OCI-LY3 (cell line): ENCODE results near the gene TUBGCP3.

Experiments used
- H2AFZ ChIP-seq: fragments of 200-600, 300-600 bp; shearing (Covaris generic); 2 replicates; pipeline ENCODE4 v1.6.0; 2014; ENCODE audit warnings: antibody characterized with exemption, low read depth, low read length
- H3K27ac ChIP-seq: fragments of 200-600, 300-600 bp; sonication (generic); 2 replicates; pipeline ENCODE4 v1.5.1; 2014; ENCODE audit warnings: mild to moderate bottlenecking, low read length, moderate library complexity, mixed read lengths
- H3K27me3 ChIP-seq: fragments of 200-600, 300-600 bp; sonication (generic); 2 replicates; pipeline ENCODE4 v1.6.1; 2014; ENCODE audit warnings: low read depth, low read length, mixed read lengths
- H3K36me3 ChIP-seq: fragments of 200-600, 300-600 bp; sonication (generic); replicated peaks from 2 replicates; pipeline ENCODE3; 2014; ENCODE audit warnings: low read depth, low read length, mixed read lengths
- H3K4me1 ChIP-seq: fragments of 300-600, 200-600 bp; sonication (generic); 2 replicates; pipeline ENCODE4 v1.6.1; 2014; ENCODE audit warnings: low read length, mixed read lengths
- H3K4me2 ChIP-seq: fragments of 200-600, 300-600 bp; sonication (generic); 2 replicates; pipeline ENCODE4 v1.6.1; 2014; ENCODE audit warnings: low read length, mixed read lengths
- H3K4me3 ChIP-seq: fragments of 300-600, 200-600 bp; sonication (generic); 2 replicates; pipeline ENCODE4 v1.5.1; 2014; ENCODE audit warnings: antibody characterized with exemption, mild to moderate bottlenecking, low read length, moderate library complexity
- H3K79me2 ChIP-seq: fragments of 300-600, 200-600 bp; shearing (Covaris generic); 2 replicates; pipeline ENCODE4 v1.6.1; 2014; ENCODE audit warnings: mild to moderate bottlenecking, low read length, mixed read lengths
- H3K9ac ChIP-seq: fragments of 300-600, 200-600 bp; shearing (Covaris generic); 2 replicates; pipeline ENCODE4 v1.6.0; 2014; ENCODE audit warnings: mild to moderate bottlenecking, low read length, moderate library complexity
- H3K9me3 ChIP-seq: fragments of 200-600, 300-600 bp; shearing (Covaris generic); 2 replicates; pipeline ENCODE4 v1.6.1; 2014; ENCODE audit warnings: low read length, mixed read lengths; ENCODE audit not compliant: insufficient read depth
- H4K20me1 ChIP-seq: fragments of 200-600, 300-600 bp; sonication (generic); 2 replicates; pipeline ENCODE4 v1.6.1; 2016; ENCODE audit warnings: low read length, mixed read lengths; ENCODE audit not compliant: insufficient read depth
- CTCF ChIP-seq: fragments of 200-600, 300-600 bp; sonication (generic); IDR thresholded peaks from 2 replicates; pipeline ENCODE4 v1.5.1; 2014; ENCODE audit warnings: antibody characterized with exemption, low read length, low read depth
- EZH2phosphoT487 ChIP-seq: fragments of 200-600 bp; shearing (Covaris generic); IDR thresholded peaks from 2 replicates; pipeline ENCODE4 v1.6.1; 2018; ENCODE audit warnings: antibody characterized with exemption, mixed run types, low read depth

The TUBGCP3 gene

GRCh38 chr13:112475889-112476288 is 112.1 kb downstream of the TUBGCP3 start:
- Histone ChIP-seq H3K36me3 (peaks cover 10% of the 10 kb centered on the region), H3K79me2 (no peaks in the 10 kb centered on the region), H3K4me2 (no peak overlapping the region), H3K4me3 (no peak overlapping the region), H3K9me3 (no peaks in the 10 kb centered on the region), H3K4me1 (peaks cover 4% of the 10 kb centered on the region; the same call in 1 of the 2 replicates), H4K20me1 (no peaks in the 10 kb centered on the region), H3K27ac (no peak overlapping the region), H3K27me3 (no peaks in the 10 kb centered on the region), H2AFZ (no peak overlapping the region), H3K9ac (no peak overlapping the region)
- no peak for TF ChIP-seq CTCF
- TF ChIP-seq EZH2phosphoT487, result no peak

GRCh38 chr13:112474869-112475268 is 113.1 kb downstream of the TUBGCP3 start:
- peaks cover 10% of the 10 kb centered on the region for H3K36me3 ChIP-seq
- H3K79me2 ChIP-seq, result no peaks in the 10 kb centered on the region
- H4K20me1 ChIP-seq, result no peaks in the 10 kb centered on the region
- no peak overlapping the region for H3K27ac ChIP-seq
- H3K9me3 ChIP-seq, result no peaks in the 10 kb centered on the region
- H2AFZ ChIP-seq, result no peak overlapping the region
- no peak for TF ChIP-seq CTCF
- no peak for TF ChIP-seq EZH2phosphoT487
- H3K4me3 ChIP-seq, result no peak overlapping the region
- H3K4me1 ChIP-seq, result no peaks in the 10 kb centered on the region
- H3K9ac ChIP-seq, result no peak overlapping the region
- no peaks in the 10 kb centered on the region for H3K27me3 ChIP-seq
- no peak overlapping the region for H3K4me2 ChIP-seq

GRCh38 chr13:112473818-112474217 is 114.1 kb downstream of the TUBGCP3 start:
- TF ChIP-seq EZH2phosphoT487 (no peak), CTCF (no peak)
- H4K20me1 ChIP-seq, result no peaks in the 10 kb centered on the region
- no peaks in the 10 kb centered on the region for H3K79me2 ChIP-seq

GRCh38 chr13:112469071-112469745 is 118.7 kb downstream of the TUBGCP3 start:
- no peak overlapping the region for H3K4me3 ChIP-seq
- H3K4me1 ChIP-seq, result no peaks in the 10 kb centered on the region
- H4K20me1 ChIP-seq, result no peaks in the 10 kb centered on the region
- no peak overlapping the region for H3K9ac ChIP-seq
- TF ChIP-seq EZH2phosphoT487, result no peak
- no peak overlapping the region for H2AFZ ChIP-seq
- no peaks in the 10 kb centered on the region for H3K9me3 ChIP-seq
- H3K4me2 ChIP-seq, result no peak overlapping the region
- H3K27me3 ChIP-seq, result no peaks in the 10 kb centered on the region
- no peak overlapping the region for H3K27ac ChIP-seq
- no peaks in the 10 kb centered on the region for H3K79me2 ChIP-seq
- H3K36me3 ChIP-seq, result peaks cover 10% of the 10 kb centered on the region

More at GRCh38 chr13:112473818-112474217, 114.1 kb downstream of the TUBGCP3 start:
- Histone ChIP-seq H3K27ac (no peak overlapping the region), H3K9ac (no peak overlapping the region), H3K4me3 (no peak overlapping the region), H3K36me3 (peaks cover 10% of the 10 kb centered on the region), H3K27me3 (no peaks in the 10 kb centered on the region), H3K4me1 (no peaks in the 10 kb centered on the region), H3K4me2 (no peak overlapping the region), H2AFZ (no peak overlapping the region), H3K9me3 (no peaks in the 10 kb centered on the region)
